ENCODE measurements around the gene RGS19.

Gene RGS19

GRCh38 chr20:64077094-64077493 lies 2.2 kb downstream of the RGS19 start:
- DNase-seq = no peak
- no peak overlapping the region for H3K27ac ChIP-seq
- H3K36me3 ChIP-seq = no peaks in the 10 kb centered on the region
- H3K4me3 ChIP-seq (ENCODE audit: low read depth, low read length) = no peak overlapping the region
- no peaks in the 10 kb centered on the region for H3K9me3 ChIP-seq (ENCODE audit: severe bottlenecking)
- no peaks in the 10 kb centered on the region for H3K27me3 ChIP-seq (ENCODE audit: insufficient read depth, low read depth, severe bottlenecking)
- TF ChIP-seq, protein P1, sequence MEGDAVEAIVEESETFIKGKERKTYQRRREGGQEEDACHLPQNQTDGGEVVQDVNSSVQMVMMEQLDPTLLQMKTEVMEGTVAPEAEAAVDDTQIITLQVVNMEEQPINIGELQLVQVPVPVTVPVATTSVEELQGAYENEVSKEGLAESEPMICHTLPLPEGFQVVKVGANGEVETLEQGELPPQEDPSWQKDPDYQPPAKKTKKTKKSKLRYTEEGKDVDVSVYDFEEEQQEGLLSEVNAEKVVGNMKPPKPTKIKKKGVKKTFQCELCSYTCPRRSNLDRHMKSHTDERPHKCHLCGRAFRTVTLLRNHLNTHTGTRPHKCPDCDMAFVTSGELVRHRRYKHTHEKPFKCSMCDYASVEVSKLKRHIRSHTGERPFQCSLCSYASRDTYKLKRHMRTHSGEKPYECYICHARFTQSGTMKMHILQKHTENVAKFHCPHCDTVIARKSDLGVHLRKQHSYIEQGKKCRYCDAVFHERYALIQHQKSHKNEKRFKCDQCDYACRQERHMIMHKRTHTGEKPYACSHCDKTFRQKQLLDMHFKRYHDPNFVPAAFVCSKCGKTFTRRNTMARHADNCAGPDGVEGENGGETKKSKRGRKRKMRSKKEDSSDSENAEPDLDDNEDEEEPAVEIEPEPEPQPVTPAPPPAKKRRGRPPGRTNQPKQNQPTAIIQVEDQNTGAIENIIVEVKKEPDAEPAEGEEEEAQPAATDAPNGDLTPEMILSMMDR (IDR thresholded peaks at IDR 0.05; ENCODE audit: low read depth, low read length) = no peak

DNA sequence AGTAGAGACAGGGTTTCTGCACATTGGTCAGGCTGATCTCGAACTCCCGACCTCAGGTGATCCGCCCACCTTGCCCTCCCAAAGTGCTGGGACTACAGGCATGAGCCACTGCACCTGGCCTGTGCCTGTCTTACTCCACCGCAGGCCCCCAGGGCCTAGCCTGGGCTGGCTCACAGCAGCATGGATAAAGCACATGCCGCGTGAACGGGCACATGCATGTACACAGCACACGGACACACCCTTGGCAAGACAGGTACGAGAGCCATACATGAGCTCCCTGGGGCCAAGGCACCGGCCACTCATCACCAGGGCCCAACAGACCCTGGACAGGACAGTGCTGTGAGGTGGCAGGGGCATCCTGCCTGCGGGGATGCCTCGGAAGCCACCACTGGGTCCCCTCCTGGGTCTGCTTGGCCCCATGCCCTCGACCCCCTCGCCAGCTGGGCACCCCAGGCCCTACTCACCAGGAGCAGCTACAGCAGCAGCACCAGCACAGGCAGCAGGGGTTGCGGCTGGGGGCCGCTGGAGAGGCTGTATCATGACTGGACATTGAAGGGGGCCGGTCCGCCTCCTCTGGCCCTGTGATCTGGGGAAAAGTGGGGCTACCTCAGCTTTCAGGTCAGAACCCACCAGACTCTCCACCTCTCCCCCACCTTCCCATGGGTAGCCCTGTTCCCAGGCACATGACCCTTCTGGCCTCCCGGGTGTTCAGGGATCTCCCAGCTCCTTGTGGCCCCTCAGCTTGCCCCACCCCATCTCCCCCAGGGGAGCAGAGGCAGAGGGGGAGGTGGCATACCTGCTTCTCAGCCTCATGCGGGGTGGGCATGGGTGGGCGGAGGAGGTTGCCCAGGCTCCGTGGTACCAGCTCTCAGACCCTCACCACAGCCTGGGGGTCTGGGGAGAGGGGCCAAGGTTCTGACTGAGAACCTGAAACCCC lies 3.0 kb downstream of the RGS19 start:
- Histone ChIP-seq H3K9me3 (ENCODE audit: severe bottlenecking) (no peaks in the 10 kb centered on the region), H3K27ac (no peak overlapping the region), H3K27me3 (ENCODE audit: insufficient read depth, low read depth, severe bottlenecking) (no peaks in the 10 kb centered on the region), H3K4me3 (ENCODE audit: low read depth, low read length) (no peak overlapping the region), H3K36me3 (no peaks in the 10 kb centered on the region)
- TF ChIP-seq, protein P1 (IDR thresholded peaks at IDR 0.05; ENCODE audit: low read depth, low read length) = no peak
- DNase-seq = no peak

DNA sequence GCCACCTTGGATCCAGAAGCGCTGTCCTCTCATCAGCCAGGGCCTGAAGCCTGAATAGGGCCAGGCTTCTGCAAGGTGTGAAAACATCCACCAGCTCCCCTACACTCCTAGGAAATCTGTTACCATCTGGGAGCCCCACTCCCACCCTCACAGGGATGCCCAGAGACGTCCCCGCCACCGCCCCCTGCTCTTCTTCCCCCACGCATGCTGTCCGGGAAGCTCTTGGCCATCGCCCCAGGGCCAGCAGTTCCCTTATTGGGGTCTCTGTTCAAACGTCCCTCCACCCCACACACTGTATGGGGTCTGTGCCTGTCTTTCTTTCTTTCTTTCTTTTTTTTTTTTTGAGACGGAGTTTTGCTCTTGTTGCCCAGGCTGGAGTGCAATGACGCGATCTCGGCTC lies 3.8 kb downstream of the RGS19 start:
- Histone ChIP-seq H3K4me3 (ENCODE audit: low read depth, low read length) (no peak overlapping the region), H3K27me3 (ENCODE audit: insufficient read depth, low read depth, severe bottlenecking) (no peaks in the 10 kb centered on the region), H3K36me3 (no peaks in the 10 kb centered on the region), H3K27ac (no peak overlapping the region), H3K9me3 (ENCODE audit: severe bottlenecking) (no peaks in the 10 kb centered on the region)
- no peak for DNase-seq
- TF ChIP-seq, protein P1 (IDR thresholded peaks at IDR 0.05; ENCODE audit: low read depth, low read length) = no peak

DNA sequence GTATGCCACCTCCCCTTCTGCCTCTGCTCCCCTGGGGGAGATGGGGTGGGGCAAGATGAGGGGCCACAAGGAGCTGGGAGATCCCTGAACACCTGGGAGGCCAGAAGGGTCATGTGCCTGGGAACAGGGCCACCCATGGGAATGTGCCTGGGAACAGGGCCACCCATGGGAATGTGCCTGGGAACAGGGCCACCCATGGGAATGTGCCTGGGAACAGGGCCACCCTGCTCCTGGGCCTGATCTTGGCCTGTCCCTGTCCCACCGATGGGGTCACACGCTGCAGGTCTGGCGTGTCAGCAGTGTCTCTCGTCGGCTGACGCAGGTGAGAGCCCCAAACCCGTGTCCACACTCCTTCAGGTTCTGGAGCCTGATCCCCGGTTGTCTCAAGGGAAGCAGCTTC lies 4.4 kb downstream of the RGS19 start:
- no peaks in the 10 kb centered on the region for H3K9me3 ChIP-seq (ENCODE audit: severe bottlenecking)
- H3K27me3 ChIP-seq (ENCODE audit: insufficient read depth, low read depth, severe bottlenecking) = no peaks in the 10 kb centered on the region
- H3K27ac ChIP-seq = no peak overlapping the region
- TF ChIP-seq, protein P1 (IDR thresholded peaks at IDR 0.05; ENCODE audit: low read depth, low read length) = no peak
- no peak overlapping the region for H3K4me3 ChIP-seq (ENCODE audit: low read depth, low read length)
- no peaks in the 10 kb centered on the region for H3K36me3 ChIP-seq
- DNase-seq = no peak

GRCh38 chr20:64074184-64074789 lies 5.0 kb downstream of the RGS19 start:
- no peak overlapping the region for H3K27ac ChIP-seq
- no peak for DNase-seq
- no peak overlapping the region for H3K4me3 ChIP-seq (ENCODE audit: low read depth, low read length)

More at GRCh38 chr20:64074184-64074789, 5.0 kb downstream of the RGS19 start:
- Histone ChIP-seq H3K36me3 (no peaks in the 10 kb centered on the region), H3K9me3 (ENCODE audit: severe bottlenecking) (no peaks in the 10 kb centered on the region), H3K27me3 (ENCODE audit: insufficient read depth, low read depth, severe bottlenecking) (no peaks in the 10 kb centered on the region)
- TF ChIP-seq, protein P1 (IDR thresholded peaks at IDR 0.05; ENCODE audit: low read depth, low read length) = no peak

Measured in WERI-Rb-1 (cell line).